ENCODE measurements around the gene PLPPR1.

DNA sequence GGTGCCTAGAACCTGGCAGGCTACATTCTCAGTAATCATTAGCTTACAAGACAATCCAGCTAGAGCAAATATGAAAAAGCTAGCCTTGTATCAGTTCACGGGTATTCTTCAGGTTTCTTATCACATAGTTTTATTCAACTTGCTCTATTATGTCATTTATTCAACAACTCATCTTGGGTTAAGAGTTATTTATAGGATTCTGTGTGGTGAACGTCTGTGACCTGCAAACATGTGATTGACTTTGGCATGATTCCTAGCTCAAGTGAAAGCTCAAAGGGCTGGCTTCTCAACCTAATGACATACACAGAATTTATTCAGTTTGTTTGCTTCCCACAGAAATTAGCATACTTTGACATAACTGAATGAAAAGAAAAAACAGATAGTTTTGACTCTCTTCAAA, 173.1 kb downstream of the PLPPR1 start:
- TF ChIP-seq POLR2A (IDR thresholded peaks at IDR 0.05): no peak
- TF ChIP-seq, protein P1, sequence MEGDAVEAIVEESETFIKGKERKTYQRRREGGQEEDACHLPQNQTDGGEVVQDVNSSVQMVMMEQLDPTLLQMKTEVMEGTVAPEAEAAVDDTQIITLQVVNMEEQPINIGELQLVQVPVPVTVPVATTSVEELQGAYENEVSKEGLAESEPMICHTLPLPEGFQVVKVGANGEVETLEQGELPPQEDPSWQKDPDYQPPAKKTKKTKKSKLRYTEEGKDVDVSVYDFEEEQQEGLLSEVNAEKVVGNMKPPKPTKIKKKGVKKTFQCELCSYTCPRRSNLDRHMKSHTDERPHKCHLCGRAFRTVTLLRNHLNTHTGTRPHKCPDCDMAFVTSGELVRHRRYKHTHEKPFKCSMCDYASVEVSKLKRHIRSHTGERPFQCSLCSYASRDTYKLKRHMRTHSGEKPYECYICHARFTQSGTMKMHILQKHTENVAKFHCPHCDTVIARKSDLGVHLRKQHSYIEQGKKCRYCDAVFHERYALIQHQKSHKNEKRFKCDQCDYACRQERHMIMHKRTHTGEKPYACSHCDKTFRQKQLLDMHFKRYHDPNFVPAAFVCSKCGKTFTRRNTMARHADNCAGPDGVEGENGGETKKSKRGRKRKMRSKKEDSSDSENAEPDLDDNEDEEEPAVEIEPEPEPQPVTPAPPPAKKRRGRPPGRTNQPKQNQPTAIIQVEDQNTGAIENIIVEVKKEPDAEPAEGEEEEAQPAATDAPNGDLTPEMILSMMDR (IDR thresholded peaks at IDR 0.05): no peak
